Measurements from ENCODE around the gene FASTKD2.

The FASTKD2 gene

GRCh38 chr2:206836722-206837121, 71.3 kb downstream of the FASTKD2 start:
- DNase-seq (ENCODE audit: low read depth): no peak

- no peak for DNase-seq (ENCODE audit: low read depth)
Observed at GRCh38 chr2:206837775-206838174, 72.4 kb downstream of the FASTKD2 start.

GRCh38 chr2:206838690-206839089, 73.3 kb downstream of the FASTKD2 start:
- DNase-seq (ENCODE audit: low read depth): no peak

GRCh38 chr2:206840999-206841398, 75.6 kb downstream of the FASTKD2 start:
- no peak for DNase-seq (ENCODE audit: low read depth)

Data from stromal cell of bone marrow (primary cell).